HEK293 (cell line): ENCODE data around the gene LENEP.

Experiments
- CTCF ChIA-PET: fragments of 350-600 bp; formaldehyde crosslinking; extraction: SDS; loops from one replicate; lab custom pipeline; 2021; ENCODE audit warnings: antibody characterized with exemption; lab: Yijun Ruan, JAX
- POLR2A ChIA-PET: fragments of 300-600 bp; formaldehyde crosslinking; extraction: SDS; loops from one replicate; lab custom pipeline; 2020; ENCODE audit warnings: antibody characterized with exemption, inconsistent platforms; lab: Yijun Ruan, JAX
- H3K27ac ChIP-seq: fragments of 200-500 bp; sonication (Bioruptor generic); 2 replicates; pipeline ENCODE4 v1.5.1; 2014; ENCODE audit warnings: low read depth, low read length, control low read depth, inconsistent platforms; ENCODE audit errors: extremely low read depth
- H3K36me3 ChIP-seq, 2 experiments: fragments of 200-500 bp in 1 of 2; sonication (Bioruptor generic) in 1 of 2; 1 replicate in 1 of 2; 2 replicates in 1 of 2; pipeline ENCODE4 v1.5.1; 2014 to 2017; ENCODE audit warnings: inconsistent platforms in 2 of 2, low read length in 2 of 2; ENCODE audit not compliant: control insufficient read depth in 2 of 2, insufficient read depth in 1 of 2
- H3K4me1 ChIP-seq: fragments of 200-500 bp; sonication (Bioruptor generic); 2 replicates; pipeline ENCODE4 v1.5.1; 2014; ENCODE audit warnings: mild to moderate bottlenecking, low read length, inconsistent platforms; ENCODE audit not compliant: control insufficient read depth, insufficient read depth
- H3K4me3 ChIP-seq: 2 replicates; pipeline ENCODE4 v1.5.1; 2011; ENCODE audit warnings: low read depth, mild to moderate bottlenecking, control low read depth, low read length, moderate library complexity
- H3K9me3 ChIP-seq: fragments of 200-500 bp; sonication (Bioruptor generic); 2 replicates; pipeline ENCODE4 v1.5.1; 2014; ENCODE audit warnings: low read depth, low read length, inconsistent platforms; ENCODE audit not compliant: control insufficient read depth, insufficient read depth
- ATF2 ChIP-seq: fragments of 450-650 bp; formaldehyde crosslinking; IDR thresholded peaks from 2 replicates; pipeline ENCODE4 v1.5.1; 2016; ENCODE audit warnings: missing biosample characterization, missing genetic modification characterization, low read depth
- EGR2 ChIP-seq: fragments of 450-650 bp; formaldehyde crosslinking; IDR thresholded peaks from 2 replicates; pipeline ENCODE4 v1.5.1; 2016; ENCODE audit warnings: low read depth, missing biosample characterization, missing genetic modification characterization
- GFI1B ChIP-seq: fragments of 450-650 bp; formaldehyde crosslinking; IDR thresholded peaks from 2 replicates; pipeline ENCODE4 v1.5.1; 2016; ENCODE audit warnings: missing biosample characterization, missing genetic modification characterization
- KLF9 ChIP-seq: fragments of 450-650 bp; formaldehyde crosslinking; IDR thresholded peaks from 2 replicates; pipeline ENCODE4 v1.5.1; 2016; ENCODE audit warnings: missing biosample characterization, missing genetic modification characterization, low read depth
- REPIN1 ChIP-seq: fragments of 450-650 bp; formaldehyde crosslinking; IDR thresholded peaks from 2 replicates; pipeline ENCODE4 v1.5.1; 2017; ENCODE audit warnings: missing biosample characterization, missing genetic modification characterization, low read depth
- ZEB2 ChIP-seq: fragments of 450-650 bp; formaldehyde crosslinking; IDR thresholded peaks from 2 replicates; pipeline ENCODE4 v1.5.1; 2016; ENCODE audit warnings: missing biosample characterization, missing genetic modification characterization
- ZNF132 ChIP-seq: fragments of 450-650 bp; formaldehyde crosslinking; IDR thresholded peaks from 2 replicates; pipeline ENCODE4 v1.5.1; 2017; ENCODE audit warnings: missing biosample characterization, missing genetic modification characterization, borderline replicate concordance
- ZNF202 ChIP-seq: fragments of 450-650 bp; formaldehyde crosslinking; IDR thresholded peaks from 2 replicates; pipeline ENCODE4 v1.5.1; 2016; ENCODE audit warnings: missing biosample characterization, missing genetic modification characterization, borderline replicate concordance
- ZNF335 ChIP-seq: fragments of 450-650 bp; formaldehyde crosslinking; conservative IDR thresholded peaks from 2 replicates; pipeline ENCODE4 v1.5.1; 2016; ENCODE audit warnings: missing biosample characterization, missing genetic modification characterization
- ZNF350 ChIP-seq: fragments of 450-650 bp; formaldehyde crosslinking; IDR thresholded peaks from 2 replicates; pipeline ENCODE4 v1.5.0; 2017; ENCODE audit warnings: missing biosample characterization, mild to moderate bottlenecking, missing genetic modification characterization
- ZNF433 ChIP-seq: fragments of 450-650 bp; formaldehyde crosslinking; IDR thresholded peaks from 2 replicates; pipeline ENCODE4 v1.5.1; 2016; ENCODE audit warnings: missing biosample characterization, missing genetic modification characterization, low read depth
- ZNF558 ChIP-seq: fragments of 450-650 bp; formaldehyde crosslinking; IDR thresholded peaks from 2 replicates; pipeline ENCODE4 v1.5.1; 2016; ENCODE audit warnings: missing biosample characterization, missing genetic modification characterization
- ZNF561 ChIP-seq: fragments of 450-650 bp; IDR thresholded peaks from 2 replicates; pipeline ENCODE4 v1.5.1; 2018; ENCODE audit warnings: missing biosample characterization, missing genetic modification characterization, borderline replicate concordance
- ZNF600 ChIP-seq: fragments of 450-650 bp; formaldehyde crosslinking; IDR thresholded peaks from 2 replicates; pipeline ENCODE4 v1.5.1; 2016; ENCODE audit warnings: missing biosample characterization, missing genetic modification characterization
- ZNF660 ChIP-seq: fragments of 450-650 bp; IDR thresholded peaks from 2 replicates; pipeline ENCODE4 v1.5.1; 2018; ENCODE audit warnings: missing biosample characterization, mild to moderate bottlenecking, missing genetic modification characterization
- ZSCAN5A ChIP-seq: fragments of 450-650 bp; formaldehyde crosslinking; IDR thresholded peaks from 2 replicates; pipeline ENCODE4 v1.5.1; 2016; ENCODE audit warnings: missing biosample characterization, missing genetic modification characterization
- ZXDB ChIP-seq: fragments of 450-650 bp; formaldehyde crosslinking; IDR thresholded peaks from 2 replicates; pipeline ENCODE4 v1.5.1; 2016; ENCODE audit warnings: missing biosample characterization, missing genetic modification characterization

LENEP gene

GRCh38 chr1:155024315-155024714 lies 30.9 kb downstream of the LENEP start:
- POLR2A ChIA-PET, result no interaction called here
- H3K4me1 ChIP-seq, result no peaks in the 10 kb centered on the region
- TF ChIP-seq GFI1B (tag by site-specific recombination) (no peak), ZSCAN5A (tag by site-specific recombination) (no peak), ZNF660 (tag by site-specific recombination) (no peak), ZEB2 (tag by site-specific recombination) (no peak), ZNF600 (no peak), ZNF561 (tag by site-specific recombination) (no peak), ATF2 (tag by site-specific recombination) (no peak), ZNF335 (tag by site-specific recombination) (no peak), EGR2 (tag by site-specific recombination) (no peak)
- TF ChIP-seq, all 188 proteins: peak for 0
- H3K36me3 ChIP-seq, result no peaks in the 10 kb centered on the region
- no peak overlapping the region for H3K4me3 ChIP-seq
- no peak overlapping the region for H3K27ac ChIP-seq
- CTCF ChIA-PET, result interaction anchor here (0.5 to 1.2 kb wide), 3 partner anchors 11 to 24 kb away, joined by 3 read pairs; no protein-coding TSS in a partner anchor
- H3K9me3 ChIP-seq, result no peaks in the 10 kb centered on the region

GRCh38 chr1:155026154-155026553 lies 32.8 kb downstream of the LENEP start:
- H3K4me3 ChIP-seq, result no peak overlapping the region
- ChIA-PET POLR2A (no interaction called here), CTCF (interaction anchor here (1.9 kb wide), 1 partner anchor 9 kb away, joined by 6 read pairs; no protein-coding TSS in a partner anchor)
- H3K27ac ChIP-seq, result no peak overlapping the region
- no peaks in the 10 kb centered on the region for H3K9me3 ChIP-seq
- H3K4me1 ChIP-seq, result no peaks in the 10 kb centered on the region
- H3K36me3 ChIP-seq, result no peaks in the 10 kb centered on the region
- TF ChIP-seq REPIN1, result no peak
- TF ChIP-seq KLF9 (tag by site-specific recombination), result no peak

GRCh38 chr1:155026588-155026987 lies 33.2 kb downstream of the LENEP start:
- no peaks in the 10 kb centered on the region for H3K9me3 ChIP-seq
- ChIA-PET CTCF (interaction anchor here (1.9 kb wide), 1 partner anchor 9 kb away, joined by 6 read pairs; no protein-coding TSS in a partner anchor), POLR2A (no interaction called here)
- no peaks in the 10 kb centered on the region for H3K36me3 ChIP-seq
- no peak overlapping the region for H3K4me3 ChIP-seq
- no peak overlapping the region for H3K27ac ChIP-seq
- TF ChIP-seq ZNF561 (tag by site-specific recombination) (no peak), ZNF558 (tag by site-specific recombination) (no peak), ZXDB (tag by site-specific recombination) (no peak), ZNF433 (no peak), ZNF202 (tag by site-specific recombination) (no peak), ZNF350 (tag by site-specific recombination) (no peak), ZNF132 (tag by site-specific recombination) (no peak)
- no peaks in the 10 kb centered on the region for H3K4me1 ChIP-seq
